Epithelial cell of esophagus (primary cell): Measurements from ENCODE around the gene NOTCH4.

Experiments used
- DNase-seq: peaks from one replicate; pipeline ENCODE4 v3.0.0; 2010; ENCODE audit warnings: low read depth
- H3K4me3 ChIP-seq: 2 replicates; pipeline ENCODE4 v1.5.1; 2011; ENCODE audit warnings: mild to moderate bottlenecking, low read length, control low read depth
- TF ChIP-seq, protein P1 (sequence below): IDR thresholded peaks from 2 replicates; pipeline ENCODE4 v1.5.1; 2011; ENCODE audit warnings: low read depth, mild to moderate bottlenecking, low read length, control low read depth, inconsistent platforms; ENCODE audit not compliant: insufficient read depth; ENCODE audit errors: missing control alignments

NOTCH4 gene

DNA sequence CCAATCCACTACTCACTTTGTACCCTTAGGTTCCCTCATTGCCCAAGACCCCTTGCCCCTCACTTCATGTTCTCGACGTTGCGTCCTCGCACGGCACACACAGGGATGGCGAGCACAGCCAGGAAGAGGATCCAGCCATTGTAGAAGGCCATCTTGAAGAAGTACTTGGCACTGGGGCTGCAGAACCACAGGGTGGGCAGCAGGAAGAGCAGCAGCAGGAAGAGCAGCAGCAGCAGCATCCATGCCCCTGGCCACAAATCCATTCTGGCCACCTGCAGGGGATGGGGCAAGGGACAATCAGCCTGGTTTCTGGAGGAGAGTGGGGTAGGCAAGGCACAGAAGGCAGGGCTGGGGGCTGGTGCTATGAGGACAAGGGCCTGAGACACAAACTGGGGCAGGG, 52.6 kb downstream of the NOTCH4 start:
- TF ChIP-seq, protein P1, sequence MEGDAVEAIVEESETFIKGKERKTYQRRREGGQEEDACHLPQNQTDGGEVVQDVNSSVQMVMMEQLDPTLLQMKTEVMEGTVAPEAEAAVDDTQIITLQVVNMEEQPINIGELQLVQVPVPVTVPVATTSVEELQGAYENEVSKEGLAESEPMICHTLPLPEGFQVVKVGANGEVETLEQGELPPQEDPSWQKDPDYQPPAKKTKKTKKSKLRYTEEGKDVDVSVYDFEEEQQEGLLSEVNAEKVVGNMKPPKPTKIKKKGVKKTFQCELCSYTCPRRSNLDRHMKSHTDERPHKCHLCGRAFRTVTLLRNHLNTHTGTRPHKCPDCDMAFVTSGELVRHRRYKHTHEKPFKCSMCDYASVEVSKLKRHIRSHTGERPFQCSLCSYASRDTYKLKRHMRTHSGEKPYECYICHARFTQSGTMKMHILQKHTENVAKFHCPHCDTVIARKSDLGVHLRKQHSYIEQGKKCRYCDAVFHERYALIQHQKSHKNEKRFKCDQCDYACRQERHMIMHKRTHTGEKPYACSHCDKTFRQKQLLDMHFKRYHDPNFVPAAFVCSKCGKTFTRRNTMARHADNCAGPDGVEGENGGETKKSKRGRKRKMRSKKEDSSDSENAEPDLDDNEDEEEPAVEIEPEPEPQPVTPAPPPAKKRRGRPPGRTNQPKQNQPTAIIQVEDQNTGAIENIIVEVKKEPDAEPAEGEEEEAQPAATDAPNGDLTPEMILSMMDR = no peak
- DNase-seq = no peak
- H3K4me3 ChIP-seq = no peak overlapping the region

DNA sequence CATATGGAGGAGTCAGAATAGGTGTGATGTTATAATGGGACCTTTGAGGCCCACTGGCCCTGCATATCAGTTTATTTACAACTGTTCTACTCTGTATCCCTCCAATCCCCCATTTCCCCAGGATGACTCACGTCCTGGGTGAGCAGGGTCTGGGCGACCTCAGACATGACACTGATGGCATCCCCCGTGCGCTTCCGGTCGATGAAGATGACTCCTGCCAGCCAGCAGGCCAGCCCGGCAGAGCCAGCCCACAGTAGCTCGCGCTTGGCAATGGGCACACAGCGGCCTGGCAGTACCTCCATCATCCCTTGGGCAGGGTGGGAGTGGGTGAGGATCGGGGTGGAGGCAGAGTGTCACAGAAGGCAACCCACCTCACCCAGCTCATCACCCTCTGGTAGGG, 53.6 kb downstream of the NOTCH4 start:
- TF ChIP-seq, protein P1 = no peak
- H3K4me3 ChIP-seq = no peak overlapping the region
- no peak for DNase-seq

DNA sequence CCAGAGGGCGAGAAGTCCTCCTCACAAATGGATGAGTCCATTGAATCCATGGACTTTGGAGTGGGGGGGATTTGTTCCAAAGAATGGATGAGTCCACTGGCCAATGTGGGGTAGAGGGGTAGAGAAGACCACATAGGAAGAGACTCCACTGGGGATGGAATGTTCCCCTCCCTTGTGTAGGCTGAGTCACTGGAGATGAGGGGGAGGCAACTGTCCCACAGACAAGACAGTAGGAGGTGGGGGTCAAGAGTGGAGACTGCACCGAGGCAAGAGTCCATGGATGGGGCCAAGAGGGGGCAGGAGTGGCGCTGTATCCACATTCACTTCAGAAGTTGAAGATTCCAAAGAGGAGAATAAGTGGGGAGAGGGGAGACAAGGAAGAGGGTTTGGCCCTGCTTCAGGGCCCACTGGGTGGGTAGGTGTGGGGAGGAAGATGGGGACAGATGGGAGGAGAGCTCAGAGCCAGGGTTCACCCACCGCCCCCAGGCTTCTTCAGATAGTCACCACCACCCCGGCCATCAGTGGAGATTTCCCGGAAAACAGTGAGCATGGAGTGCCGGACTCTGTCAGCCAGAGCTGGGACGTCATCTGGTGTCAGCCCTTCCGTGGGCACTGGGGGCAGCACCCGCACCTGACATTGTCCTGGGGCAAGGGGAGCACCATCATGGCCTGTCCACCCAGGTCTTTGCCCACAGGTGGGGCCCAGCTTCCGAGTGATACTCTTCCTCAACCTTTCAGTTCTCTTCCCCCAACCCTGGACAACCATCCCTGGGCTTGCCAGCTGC, 54.9 kb downstream of the NOTCH4 start:
- TF ChIP-seq, protein P1 = no peak
- no peak overlapping the region for H3K4me3 ChIP-seq

DNA sequence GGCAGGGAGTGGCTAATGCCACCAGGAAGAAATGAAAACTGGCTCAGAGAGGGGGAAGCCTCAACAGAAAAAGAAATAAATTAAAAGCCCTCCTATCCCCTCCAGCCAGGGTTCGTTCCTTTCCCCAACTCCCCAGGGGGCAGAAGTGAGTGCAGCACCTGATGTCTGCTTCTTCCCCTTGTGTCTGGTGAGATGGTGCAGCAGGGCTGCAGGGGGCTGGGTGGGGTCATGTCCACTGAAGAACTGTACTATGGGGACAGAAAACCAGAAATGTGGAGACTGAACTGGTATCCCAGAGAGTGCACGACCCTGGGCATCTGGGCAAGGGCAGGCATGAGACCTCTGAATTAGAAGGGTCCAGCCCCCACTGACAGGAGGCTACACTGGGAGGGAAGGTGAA, 55.5 kb downstream of the NOTCH4 start:
- TF ChIP-seq, protein P1 = no peak
- H3K4me3 ChIP-seq = no peak overlapping the region
- no peak for DNase-seq

More for the DNA sequence above, 54.9 kb downstream of the NOTCH4 start:
- no peak for DNase-seq

DNA sequence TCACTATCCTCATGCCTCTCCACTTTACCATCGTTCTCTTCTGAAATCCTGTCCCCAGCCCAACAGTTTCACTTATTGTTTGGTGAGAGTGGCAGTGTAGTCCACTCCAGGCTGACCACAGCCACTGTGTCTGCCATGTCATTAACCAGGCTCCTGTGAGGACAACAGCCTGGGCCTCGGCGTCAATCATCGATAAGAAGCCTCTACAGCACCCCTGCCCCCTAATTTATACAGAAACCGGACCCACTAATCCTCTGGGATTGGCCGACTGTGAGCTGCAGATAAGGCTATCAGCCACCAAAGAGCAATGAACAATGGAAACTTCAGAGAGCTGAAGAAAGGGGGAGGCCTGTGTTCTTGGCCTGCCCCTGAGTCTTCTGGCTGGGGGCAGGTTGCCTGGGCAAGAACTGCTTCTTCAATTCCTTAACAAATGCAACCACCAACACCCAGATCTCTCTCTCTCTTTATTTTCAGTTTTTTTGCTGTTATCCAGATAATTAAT, 56.1 kb downstream of the NOTCH4 start:
- no peak overlapping the region for H3K4me3 ChIP-seq
- TF ChIP-seq, protein P1 = no peak
- DNase-seq = no peak

DNA sequence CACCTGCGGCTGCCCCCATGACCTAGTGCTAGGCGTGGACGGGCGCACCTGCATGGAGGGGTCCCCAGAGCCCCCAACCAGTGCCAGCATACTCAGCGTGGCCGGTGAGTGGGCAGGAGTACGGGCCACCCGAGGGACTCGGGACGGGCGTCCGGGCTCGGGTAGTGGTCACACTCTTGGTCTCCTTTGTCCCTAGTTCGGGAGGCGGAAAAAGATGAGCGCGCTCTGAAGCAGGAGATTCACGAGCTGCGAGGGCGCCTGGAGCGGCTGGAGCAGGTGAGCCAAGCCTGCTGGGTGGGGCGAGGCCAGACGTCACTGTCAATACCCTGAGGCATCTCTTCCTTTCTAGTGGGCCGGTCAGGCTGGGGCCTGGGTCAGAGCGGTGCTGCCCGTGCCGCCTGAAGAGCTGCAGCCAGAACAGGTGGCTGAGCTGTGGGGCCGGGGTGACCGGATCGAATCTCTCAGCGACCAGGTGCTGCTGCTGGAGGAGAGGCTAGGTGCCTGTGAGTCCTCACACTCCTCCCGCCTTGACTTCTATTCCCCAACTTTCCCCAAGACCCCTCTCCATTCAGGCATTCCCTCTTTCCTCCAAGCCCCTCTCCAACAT, 56.6 kb downstream of the NOTCH4 start:
- no peak for DNase-seq

More for the DNA sequence above, 56.6 kb downstream of the NOTCH4 start:
- TF ChIP-seq, protein P1 = no peak
- no peak overlapping the region for H3K4me3 ChIP-seq
